C4-2B (cell line): ENCODE measurements around the gene INPP4A.

ENCODE experiments used
- ZFX ChIP-seq: fragments of 450-650 bp; IDR thresholded peaks from 2 replicates; pipeline ENCODE4 v1.6.1; 2017
- TF ChIP-seq, protein P1 (sequence below): fragments of 450-650 bp; conservative IDR thresholded peaks from 2 replicates; pipeline ENCODE4 v1.5.1; 2017; ENCODE audit warnings: mild to moderate bottlenecking

GRCh38 chr2:98521266-98521665, 76.6 kb downstream of the INPP4A start:
- TF ChIP-seq, protein P1, sequence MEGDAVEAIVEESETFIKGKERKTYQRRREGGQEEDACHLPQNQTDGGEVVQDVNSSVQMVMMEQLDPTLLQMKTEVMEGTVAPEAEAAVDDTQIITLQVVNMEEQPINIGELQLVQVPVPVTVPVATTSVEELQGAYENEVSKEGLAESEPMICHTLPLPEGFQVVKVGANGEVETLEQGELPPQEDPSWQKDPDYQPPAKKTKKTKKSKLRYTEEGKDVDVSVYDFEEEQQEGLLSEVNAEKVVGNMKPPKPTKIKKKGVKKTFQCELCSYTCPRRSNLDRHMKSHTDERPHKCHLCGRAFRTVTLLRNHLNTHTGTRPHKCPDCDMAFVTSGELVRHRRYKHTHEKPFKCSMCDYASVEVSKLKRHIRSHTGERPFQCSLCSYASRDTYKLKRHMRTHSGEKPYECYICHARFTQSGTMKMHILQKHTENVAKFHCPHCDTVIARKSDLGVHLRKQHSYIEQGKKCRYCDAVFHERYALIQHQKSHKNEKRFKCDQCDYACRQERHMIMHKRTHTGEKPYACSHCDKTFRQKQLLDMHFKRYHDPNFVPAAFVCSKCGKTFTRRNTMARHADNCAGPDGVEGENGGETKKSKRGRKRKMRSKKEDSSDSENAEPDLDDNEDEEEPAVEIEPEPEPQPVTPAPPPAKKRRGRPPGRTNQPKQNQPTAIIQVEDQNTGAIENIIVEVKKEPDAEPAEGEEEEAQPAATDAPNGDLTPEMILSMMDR: no peak
- no peak for TF ChIP-seq ZFX
